ENCODE results near the gene ZNF536. TPM values are rescaled to one million over a fixed set of nuclear protein-coding genes. Genes with fewer than 3 reads are reported as not detected.

ZNF536 gene
- total and polyA plus RNA-seq, 2 of the 4 experiments (the other 2 are of a cell fraction): not detected

GRCh38 chr19:30441011-30441410, 68.8 kb downstream of the ZNF536 start:
- ChIA-PET CTCF (no interaction called here), POLR2A (ENCODE audit: unreplicated experiment) (no interaction called here)
- Histone ChIP-seq H2AK9ac (replicated peaks; ENCODE audit: low read depth, low read length, poor library complexity) (peak overlapping the region; percentile 52), H3K79me1 (ENCODE audit: low read depth in 1 of 2, low read length in 2 of 2) (no peaks in the 10 kb centered on the region), H2AK5ac (ENCODE audit: low read depth, low read length) (no peak overlapping the region), H3K9me3 (ENCODE audit: control insufficient read depth, insufficient read depth, low read length) (peaks cover 54% of the 10 kb centered on the region), H3K27me3 (ENCODE audit: control insufficient read depth, insufficient read depth, low read length) (no peaks in the 10 kb centered on the region), H3K4me2 (ENCODE audit: low read depth, low read length) (no peak overlapping the region), H4K20me1 (ENCODE audit: insufficient read depth, low read length) (no peaks in the 10 kb centered on the region), H2BK15ac (ENCODE audit: low read depth, low read length) (no peak overlapping the region), H3K18ac (ENCODE audit: low read depth, low read length) (no peak overlapping the region), H3K56ac (ENCODE audit: extremely low read depth, insufficient read depth, low read length) (no peak overlapping the region), H3K14ac (replicated peaks; ENCODE audit: low read depth, low read length) (no peak overlapping the region), H3K4me3 (ENCODE audit: insufficient read depth, low read depth, low read length) (no peak overlapping the region), H4K91ac (ENCODE audit: insufficient read depth, low read depth, low read length) (no peak overlapping the region), H4K8ac (ENCODE audit: low read depth in 2 of 2, low read length in 2 of 2) (no peak overlapping the region), H3K9ac (ENCODE audit: low read depth, low read length) (no peak overlapping the region), H3K4ac (ENCODE audit: low read depth, low read length) (no peak overlapping the region), H3K9me1 (ENCODE audit: insufficient read depth, low read length) (no peaks in the 10 kb centered on the region), H2BK120ac (ENCODE audit: low read depth, low read length) (no peak overlapping the region), H2BK20ac (ENCODE audit: low read depth, low read length) (no peak overlapping the region), H3K27ac (ENCODE audit: insufficient read depth, low read length) (no peak overlapping the region), H3K36me3 (ENCODE audit: control insufficient read depth, insufficient read depth, low read length) (no peaks in the 10 kb centered on the region), H3K23ac (ENCODE audit: low read depth, low read length) (no peak overlapping the region), H3K4me1 (ENCODE audit: control insufficient read depth, insufficient read depth, low read length) (no peaks in the 10 kb centered on the region), H4K5ac (ENCODE audit: low read depth, low read length) (no peak overlapping the region), H2AFZ (replicated peaks; ENCODE audit: low read length, poor library complexity) (no peak overlapping the region), H2BK5ac (ENCODE audit: low read depth, low read length, poor library complexity, severe bottlenecking) (no peak overlapping the region)
- in situ Hi-C loops (cut with MboI; ENCODE audit: low sequenced_read_pairs): no loop called here
- no peak for ATAC-seq (ENCODE audit: low read depth)
- WGBS, 2 experiments (ENCODE audit: extremely low coverage in 2 of 2, insufficient read length in 1 of 2): 65% methylated on average over 2 of the region's 4 CpGs; no CpG with 5 or more reads in 1 of the 2 experiments
- DNase-seq: no peak
- TF ChIP-seq CHD1 (IDR thresholded peaks at IDR 0.05; ENCODE audit: low read depth, low read length) (no peak), MAZ (IDR thresholded peaks at IDR 0.05; ENCODE audit: borderline replicate concordance, low read depth, low read length) (no peak)
- no TSS peak for BruUV-seq (replicated peaks)
- dilution Hi-C loops (cut with HindIII; ENCODE audit: low sequenced_read_pairs, unreplicated experiment): no loop called here
- intact Hi-C loops (cut with micrococcal nuclease): no loop called here

Data from IMR-90 (cell line).